GM19438 (cell line): ENCODE results near the gene HACL1.
"Not testable (repeated sequence)": the region's sequence is repeated elsewhere in the genome, so short reads cannot be mapped to it uniquely, and the experiment has no call there.

Source experiments
- ATAC-seq: cut with Tn5 transposase; IDR thresholded peaks from one replicate; pipeline ENCODE4 v1.9.1; 2021; ENCODE audit warnings: low read depth; ENCODE audit not compliant: unreplicated experiment

HACL1 gene

DNA sequence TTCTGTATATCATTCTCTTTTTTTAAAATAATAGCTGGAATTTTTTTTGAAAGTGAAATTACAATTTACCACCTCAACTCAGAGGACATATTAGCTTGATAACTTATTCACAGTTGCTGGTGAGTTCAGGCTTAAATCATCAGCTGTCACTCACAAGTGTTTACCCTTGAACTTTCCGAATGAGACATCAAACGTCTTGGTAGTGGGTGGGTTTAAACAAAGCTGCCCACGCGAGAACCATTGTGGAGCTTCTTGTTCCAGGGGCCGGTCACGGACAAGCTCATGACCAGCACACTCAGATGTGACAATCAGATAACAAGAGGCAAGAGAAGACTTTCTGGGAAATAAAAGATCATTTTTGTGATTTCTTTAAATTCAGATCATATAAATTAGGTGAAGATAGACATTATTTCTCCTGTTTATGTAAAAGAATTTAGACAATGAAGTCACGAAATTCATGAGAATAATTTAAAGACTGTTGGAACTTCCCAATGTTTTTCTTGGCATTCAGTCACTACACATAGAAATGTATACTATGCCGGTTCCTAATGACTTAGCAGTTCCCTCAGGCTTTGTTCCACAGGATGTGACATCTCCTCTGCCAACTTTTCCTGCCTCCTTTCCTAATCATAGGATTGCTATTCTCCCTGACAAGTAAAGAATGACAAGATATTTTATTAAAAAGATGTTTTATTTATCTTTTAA, 29.4 kb upstream of the HACL1 start:
- ATAC-seq: peak; percentile 34

DNA sequence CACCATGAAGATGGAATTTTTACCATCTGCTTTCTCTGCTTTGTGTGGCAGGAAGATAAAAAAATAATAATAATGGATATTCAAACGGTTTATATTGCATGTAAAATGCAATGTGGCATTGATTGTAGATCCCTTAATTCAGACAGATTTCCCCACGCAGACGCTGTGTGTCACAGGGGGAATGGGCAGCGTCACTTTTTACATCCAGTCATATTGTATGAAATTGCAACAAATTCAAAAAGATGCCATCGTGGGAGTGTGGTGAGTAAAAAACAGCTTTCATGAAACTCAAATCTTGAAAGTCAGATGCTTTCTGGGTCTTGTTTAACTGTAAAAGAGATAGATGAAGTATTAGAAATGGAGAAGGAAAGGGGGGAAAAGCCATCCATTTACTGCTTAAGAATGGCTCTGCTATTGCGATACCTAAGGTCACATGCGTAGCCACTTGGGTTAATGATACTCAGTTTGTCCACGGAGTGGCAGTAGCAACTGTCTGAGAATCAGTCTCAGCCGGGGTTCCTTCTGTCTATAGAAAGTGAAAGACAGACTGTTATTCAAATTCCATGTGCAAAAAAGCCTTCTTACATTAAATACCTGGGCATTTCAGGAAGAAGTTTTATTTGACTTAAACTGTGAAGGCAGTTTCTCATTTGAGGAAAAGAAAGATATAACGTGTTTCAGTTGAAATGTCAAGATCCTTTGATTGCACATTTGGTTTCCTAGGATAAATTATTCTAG, 28.7 kb upstream of the HACL1 start:
- ATAC-seq: peak; percentile 97

DNA sequence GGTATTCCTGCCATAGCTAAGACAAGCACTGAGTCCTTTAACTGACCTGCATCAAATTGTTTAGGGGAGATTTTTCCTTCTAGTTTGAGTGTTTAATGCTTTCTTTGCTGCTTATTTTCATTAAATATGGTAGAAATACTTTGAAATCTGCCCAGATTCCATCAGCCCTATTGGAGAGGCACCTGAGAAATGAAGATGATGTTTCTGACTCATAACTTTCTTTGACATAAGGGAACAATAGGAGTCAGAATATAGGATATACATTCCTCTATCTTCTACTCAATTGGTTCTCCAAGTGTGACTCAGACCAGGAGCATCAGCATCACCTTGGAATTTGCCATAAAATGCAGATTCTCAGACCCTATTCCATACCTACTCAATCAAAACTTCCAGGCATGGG, 27.6 kb upstream of the HACL1 start:
- no peak for ATAC-seq

DNA sequence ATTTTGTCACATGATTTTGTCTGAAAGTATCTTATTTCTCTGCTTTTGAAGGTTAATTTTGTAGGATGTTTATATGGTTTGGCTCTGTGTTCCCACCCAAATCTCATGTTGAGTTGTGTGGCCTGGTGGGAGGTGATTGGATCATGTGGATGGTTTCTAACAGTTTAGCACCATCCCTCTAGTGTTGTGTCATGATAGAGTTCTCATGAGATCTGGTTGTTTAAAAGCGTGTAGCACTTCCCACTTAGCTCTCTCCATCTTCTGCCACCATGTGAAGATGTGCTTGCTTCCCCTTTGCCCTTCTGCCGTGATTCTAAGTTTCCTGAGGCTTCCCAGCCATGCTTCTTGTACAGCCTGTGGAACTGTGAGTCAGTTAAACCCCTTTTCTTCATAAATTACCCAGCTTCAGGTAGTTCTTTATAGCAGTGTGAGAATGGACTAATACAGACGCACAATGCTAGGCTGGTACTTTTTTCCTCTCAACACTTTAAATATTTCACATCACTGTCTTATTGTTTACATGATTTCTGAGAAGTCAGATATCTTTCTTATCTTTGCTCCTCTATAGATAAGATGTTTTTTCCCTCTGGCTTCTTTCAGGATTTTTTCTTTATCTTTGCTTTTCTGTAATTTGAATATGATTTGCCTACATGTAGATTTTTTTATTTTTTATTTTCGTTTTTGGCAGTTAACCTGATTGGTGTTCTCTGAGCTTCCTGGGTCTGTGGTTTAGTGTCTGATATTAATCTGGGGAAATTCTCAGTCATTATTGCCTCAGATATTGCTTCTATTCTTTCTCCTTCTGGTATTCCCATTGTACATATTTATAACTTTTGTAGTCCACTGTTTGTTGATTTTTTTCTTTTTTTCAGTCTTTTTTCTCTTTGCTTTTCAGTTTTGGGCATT, 22.4 kb upstream of the HACL1 start:
- ATAC-seq: no peak

DNA sequence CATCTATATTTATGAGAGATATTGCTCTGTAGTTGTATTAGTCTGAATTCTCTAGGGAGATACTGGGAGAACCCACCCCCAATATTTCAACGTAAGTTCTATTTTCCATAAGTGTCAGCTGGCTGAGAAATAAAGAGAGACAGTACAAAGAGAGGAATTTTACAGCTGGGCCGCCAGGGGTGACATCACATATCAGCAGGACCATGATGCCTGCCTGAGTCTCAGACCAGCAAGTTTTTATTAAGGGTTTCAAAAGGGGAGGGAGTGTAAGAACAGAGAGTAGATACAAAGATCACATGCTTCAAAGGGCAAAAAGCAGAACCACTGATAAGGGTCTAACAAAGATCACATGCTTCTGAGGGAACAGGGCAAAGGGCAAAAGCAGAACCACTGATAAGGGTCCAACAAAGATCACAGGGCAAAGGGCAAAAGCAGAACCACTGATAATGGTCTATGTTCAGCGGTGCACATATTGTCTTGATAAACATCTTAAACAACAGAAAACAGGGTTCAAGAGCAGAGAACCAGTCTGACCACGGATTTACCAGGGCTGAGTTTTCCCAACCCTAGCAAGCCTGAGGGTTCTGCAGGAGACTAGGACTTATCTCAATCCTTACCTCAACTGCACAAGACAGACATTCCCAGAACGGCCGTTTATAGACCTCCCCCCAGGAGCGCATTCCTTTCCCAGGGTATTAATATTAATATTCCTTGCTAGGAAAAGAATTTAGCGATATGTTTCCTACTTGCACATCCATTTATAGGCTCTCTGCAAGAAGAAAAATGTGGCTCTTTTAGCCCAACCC, 18.5 kb upstream of the HACL1 start:
- not testable (repeated sequence) for ATAC-seq

DNA sequence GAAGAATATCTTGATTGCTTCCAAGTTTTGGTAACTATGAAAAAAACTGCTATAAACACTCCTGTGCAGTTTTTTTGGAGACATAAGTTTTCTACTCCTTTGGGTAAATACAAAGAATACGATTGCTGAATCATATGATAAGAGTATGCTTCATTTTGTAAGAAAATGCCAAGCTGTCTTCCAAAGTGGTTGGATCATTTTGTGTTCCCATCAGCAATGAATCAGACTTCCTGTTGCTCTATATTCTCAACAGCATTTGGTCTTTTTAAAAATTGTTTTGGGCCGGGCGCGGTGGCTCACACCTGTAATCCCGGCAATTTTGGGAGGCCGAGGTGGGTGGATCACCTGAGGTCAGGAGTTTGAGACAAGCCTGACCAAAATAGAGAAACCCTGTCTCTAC, 14.7 kb upstream of the HACL1 start:
- no peak for ATAC-seq

DNA sequence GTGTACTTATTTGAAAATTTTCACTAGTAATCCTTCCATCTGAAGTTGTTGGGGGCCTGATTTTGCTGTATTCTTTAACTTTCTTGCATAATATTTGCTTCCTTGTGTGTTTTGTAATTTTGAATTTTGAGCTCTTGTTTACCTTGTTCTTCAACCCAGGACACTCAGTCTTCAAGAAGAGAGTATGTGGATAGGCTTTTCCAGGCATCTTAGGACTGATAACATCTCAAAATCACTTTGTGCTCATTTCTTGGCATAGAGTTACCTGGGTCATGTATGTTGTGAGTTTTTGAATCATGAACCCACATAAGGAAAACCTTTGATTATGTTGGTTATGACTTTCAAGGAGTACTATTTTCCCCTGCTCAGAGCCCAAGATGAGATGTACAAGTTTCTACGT, 13.6 kb upstream of the HACL1 start:
- no peak for ATAC-seq

DNA sequence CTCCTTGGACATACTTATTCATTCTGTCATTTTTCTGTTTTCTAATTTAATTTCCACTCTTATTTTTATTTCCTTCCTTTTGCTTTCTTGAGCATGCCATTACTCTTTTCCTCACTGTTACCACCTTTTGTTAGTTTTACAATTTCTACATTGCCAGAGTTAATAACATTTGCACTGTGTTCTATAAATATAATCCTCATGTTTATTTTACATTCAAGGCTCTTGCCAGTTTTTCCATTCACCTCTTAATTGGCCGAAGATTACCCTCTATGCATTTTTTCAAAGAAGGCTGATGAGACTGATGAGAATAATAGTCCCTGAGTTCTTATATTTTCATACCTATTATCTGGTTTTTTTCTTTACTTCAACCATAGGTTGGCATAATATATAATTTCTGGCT, 10.6 kb upstream of the HACL1 start:
- no peak for ATAC-seq

DNA sequence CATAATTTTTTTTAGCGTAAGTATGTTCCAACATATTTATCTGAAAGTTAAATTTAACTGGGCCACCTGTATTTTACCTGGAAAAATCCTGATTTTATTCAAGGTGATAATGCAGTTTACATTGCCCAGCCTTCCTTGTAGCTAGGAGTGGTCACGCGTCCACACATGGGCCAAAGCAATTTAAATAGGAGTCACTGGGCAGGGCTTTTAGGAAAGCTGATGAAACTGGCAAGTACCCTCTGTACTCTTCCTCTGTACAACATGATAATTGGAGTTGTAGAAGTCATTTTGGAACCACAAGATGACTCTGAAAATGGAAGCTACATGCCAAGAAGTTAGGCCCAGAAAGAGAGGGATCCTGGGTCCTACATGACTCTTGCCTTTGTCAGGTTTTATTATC, 9.6 kb upstream of the HACL1 start:
- ATAC-seq: no peak

DNA sequence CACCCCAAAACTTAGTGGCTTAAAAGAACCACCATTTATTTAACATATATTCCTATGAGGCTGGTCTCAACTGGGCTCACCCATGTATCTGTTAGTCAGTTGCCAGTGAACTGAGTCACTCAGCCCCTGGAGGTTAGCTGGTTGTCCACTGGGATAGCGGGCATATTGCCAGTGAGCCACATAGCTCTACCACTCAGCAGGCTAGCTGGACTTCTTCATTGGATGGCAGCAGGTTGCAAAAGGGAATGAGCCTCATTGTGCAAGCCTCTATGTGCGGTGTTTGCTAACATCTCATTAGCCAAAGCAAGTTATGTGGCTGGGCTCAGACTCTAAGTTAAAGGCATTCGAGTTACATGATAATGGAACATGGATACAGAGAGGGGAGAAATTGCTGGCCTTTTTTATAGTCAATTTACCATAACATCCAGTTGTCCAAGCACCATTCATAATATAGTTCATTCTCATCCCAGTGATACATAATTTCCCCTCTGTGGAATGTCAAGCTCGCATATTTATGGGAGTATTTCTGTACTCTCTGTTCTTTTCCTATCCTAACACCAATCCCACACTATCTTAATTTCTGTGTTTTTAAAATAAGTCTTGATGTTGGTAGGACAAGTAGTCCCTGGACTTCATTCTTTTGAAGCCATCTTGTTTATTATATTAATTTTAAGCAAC, 8.9 kb upstream of the HACL1 start:
- no peak for ATAC-seq

DNA sequence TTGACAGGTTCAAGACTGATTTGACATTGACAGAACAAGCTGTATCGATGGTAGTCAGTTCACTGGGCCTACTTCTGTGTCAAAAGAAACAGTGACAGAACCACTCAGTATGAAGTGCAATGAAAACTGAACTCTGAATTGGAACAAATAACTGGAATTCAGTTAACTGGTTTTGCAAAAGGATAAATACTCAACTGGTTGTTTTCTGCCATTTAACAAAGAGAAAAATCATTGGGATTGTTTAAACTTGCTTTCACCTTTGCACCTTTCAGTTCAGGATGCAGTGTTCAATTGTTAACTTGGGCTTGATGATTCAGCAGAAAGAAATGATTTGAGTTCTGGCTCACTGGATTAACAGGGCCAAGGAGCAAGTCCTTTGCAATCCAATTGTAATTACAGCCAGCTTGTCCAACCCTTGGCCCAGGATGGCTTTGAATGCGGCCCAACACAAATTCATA, 5.1 kb upstream of the HACL1 start:
- no peak for ATAC-seq

DNA sequence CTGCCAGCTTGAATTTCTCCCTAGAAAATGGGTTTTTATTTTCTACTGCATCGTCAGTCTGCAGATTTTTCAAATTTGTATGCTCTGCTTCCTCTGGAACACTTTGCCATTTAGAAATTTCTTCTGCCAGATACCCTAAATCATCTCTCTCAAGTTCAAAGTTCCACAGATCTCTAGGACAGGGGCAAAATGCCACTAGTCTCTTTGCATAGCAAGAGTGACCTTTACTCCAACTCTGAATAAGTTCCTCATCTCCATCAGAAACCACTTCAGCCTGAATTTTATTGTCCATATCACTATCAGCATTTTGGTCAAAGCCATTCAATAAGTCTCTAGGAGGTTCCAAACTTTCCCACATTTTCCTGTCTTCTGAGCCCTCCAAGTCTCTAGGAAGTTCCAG, 3.2 kb upstream of the HACL1 start:
- not testable (repeated sequence) for ATAC-seq

DNA sequence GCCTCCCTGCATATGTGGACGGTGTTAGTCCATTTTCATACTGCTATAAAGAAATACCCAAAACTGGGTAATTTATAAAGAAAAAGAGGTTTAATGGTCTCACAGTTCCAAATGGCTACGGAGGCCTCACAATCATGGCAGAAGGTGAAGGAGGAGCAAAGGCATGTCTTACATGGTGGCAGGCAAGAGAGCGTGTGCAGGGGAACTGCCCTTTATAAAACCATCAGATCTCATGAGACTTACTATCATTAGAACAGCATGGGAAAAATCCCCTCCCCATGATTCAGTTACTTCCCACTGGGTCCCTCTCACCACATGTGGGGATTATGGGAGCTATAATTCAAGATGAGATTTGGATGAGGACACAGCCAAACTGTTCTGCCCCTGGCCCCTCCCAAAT, 1.4 kb upstream of the HACL1 start:
- ATAC-seq: not testable (repeated sequence)

DNA sequence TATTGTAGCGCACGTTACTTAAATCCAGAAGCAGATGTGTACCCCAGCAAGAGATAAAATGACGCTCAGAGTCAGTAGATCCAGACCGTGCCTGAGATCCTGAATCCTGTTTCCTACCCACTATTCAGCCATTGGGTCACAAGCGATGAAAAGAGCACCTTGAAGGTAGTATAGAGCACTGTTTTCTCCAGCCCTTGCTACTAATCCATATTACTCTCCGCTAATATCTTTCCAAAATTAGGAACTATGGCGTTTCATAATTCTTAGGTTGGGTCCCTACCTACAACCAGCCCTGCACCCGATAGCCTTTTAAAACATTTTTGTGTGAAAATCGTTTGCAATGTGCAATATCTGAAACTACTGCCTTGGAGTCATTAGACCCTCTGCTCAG, 772 bp upstream of the HACL1 start:
- ATAC-seq: peak; percentile 10

DNA sequence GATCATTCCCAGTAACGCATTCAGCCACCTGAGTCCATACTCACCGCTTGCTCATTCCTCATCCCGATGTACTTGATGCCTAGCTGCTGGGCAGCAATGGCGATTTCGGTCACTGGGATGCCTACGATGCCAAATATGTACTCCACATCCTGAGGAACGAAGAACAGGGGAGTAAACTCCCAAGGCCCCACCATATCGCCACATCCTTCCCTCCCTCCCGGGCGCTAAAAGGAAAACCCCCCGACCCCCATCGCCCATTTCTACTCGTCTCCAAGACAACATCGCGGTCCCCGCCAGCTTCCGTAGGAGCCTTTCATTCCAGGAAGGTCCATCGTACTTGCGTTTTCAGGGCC, 347 bp downstream of the HACL1 start:
- ATAC-seq: peak; percentile 6

DNA sequence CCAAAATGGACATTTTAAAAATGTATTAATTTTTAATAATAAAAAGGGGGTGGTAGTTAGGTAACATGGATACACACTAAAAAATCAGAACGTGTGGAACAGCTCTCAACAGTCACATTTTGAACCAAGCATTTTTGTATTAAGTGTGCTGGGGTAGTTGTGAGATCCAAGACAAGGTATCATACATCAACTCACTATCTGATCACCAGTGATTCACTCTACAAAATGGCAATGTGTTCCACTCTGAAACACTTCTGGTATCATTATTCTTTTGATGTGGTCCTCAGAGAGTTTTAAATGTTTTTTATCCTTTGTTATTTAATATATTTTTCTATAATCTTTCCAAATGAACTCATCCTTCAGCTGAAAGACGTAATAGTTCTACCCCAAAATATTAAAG, 5.4 kb downstream of the HACL1 start:
- ATAC-seq: no peak

DNA sequence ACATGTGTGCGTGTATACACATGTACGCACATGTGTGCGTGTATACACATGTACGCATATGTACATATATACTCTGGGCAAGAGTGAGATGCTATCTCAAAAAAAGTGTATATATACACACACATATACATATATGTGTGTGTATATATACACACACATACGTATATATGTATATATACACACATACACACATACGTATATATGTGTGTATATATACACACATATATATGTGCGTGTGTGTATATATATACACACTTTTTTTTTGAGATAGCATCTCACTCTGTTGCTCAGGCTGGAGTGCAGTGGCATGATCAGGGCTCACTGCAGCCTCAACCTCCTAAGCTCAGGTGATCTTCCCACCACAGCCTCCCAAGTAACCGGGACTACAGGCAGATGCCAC, 8.4 kb downstream of the HACL1 start:
- ATAC-seq: no peak

DNA sequence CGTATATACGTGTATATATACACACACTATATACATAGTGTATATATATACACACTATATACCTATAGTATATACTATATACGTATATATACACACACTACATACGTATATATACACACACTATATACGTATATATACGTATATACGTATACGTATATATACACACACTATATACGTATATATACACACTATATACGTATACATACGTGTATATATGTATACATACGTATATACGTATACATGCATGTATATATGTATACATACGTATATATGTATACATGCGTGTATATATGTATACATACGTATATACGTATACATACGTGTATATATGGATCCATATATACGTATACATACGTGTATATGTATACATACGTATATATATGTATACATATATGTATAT, 9.4 kb downstream of the HACL1 start:
- no peak for ATAC-seq

DNA sequence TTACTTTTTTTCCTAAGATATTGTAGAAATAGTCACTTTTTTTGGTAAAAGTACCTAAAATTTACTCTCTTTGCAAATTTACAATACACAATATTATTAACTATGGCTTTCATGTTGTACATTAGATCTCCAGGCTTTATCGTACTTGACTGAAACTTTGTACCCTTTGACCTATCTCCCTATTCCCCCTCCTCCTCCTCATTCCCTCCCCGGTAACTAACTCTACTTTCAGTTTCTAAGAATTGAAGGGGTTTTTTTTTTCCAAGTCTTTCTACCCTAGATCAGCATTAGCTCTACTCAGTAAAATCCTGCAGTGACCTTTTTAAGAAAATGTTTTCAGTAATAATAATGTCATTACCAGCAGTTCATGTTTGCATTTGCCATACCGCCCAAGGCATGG, 10.1 kb downstream of the HACL1 start:
- ATAC-seq: no peak
